Neural cell (in vitro differentiated cells): ENCODE data around the gene PPP2R5E. TPM values are rescaled to one million over a fixed set of nuclear protein-coding genes. Genes with fewer than 3 reads are reported as not detected.

Source experiments
- H2AFZ ChIP-seq: fragments of 200-600, 300-800 bp; sonication (generic), shearing (Covaris generic); 2 replicates; pipeline ENCODE4 v1.6.0; 2014; ENCODE audit warnings: low read depth, mild to moderate bottlenecking, antibody characterized with exemption, low read length, moderate library complexity
- H3F3A ChIP-seq: fragments of 200-600 bp; shearing (Covaris generic); 2 replicates; pipeline ENCODE4 v1.6.1; 2016; ENCODE audit warnings: mild to moderate bottlenecking, moderate library complexity, mixed read lengths, antibody characterized with exemption, low read length; ENCODE audit not compliant: insufficient read depth, poor library complexity, severe bottlenecking
- H3K27ac ChIP-seq: fragments of 200-600, 300-800 bp; sonication (generic), shearing (Covaris generic); 2 replicates; pipeline ENCODE4 v1.5.1; 2014; ENCODE audit warnings: mild to moderate bottlenecking, low read length, moderate library complexity
- H3K27me3 ChIP-seq: fragments of 300-800, 200-600 bp; sonication (generic), shearing (Covaris generic); 2 replicates; pipeline ENCODE4 v1.6.0; 2014; ENCODE audit warnings: mild to moderate bottlenecking, low read depth, low read length, moderate library complexity; ENCODE audit not compliant: insufficient read depth
- H3K36me3 ChIP-seq: fragments of 300-800, 200-600 bp; sonication (generic), shearing (Covaris generic); 2 replicates; pipeline ENCODE4 v1.5.1; 2014; ENCODE audit warnings: mild to moderate bottlenecking, antibody characterized with exemption, low read length, moderate library complexity; ENCODE audit not compliant: insufficient read depth
- H3K4me2 ChIP-seq: fragments of 300-800, 200-600 bp; sonication (generic), shearing (Covaris generic); 2 replicates; pipeline ENCODE4 v1.6.0; 2014; ENCODE audit warnings: mild to moderate bottlenecking, low read length
- H3K4me3 ChIP-seq: fragments of 300-800, 200-600 bp; sonication (generic), shearing (Covaris generic); 2 replicates; pipeline ENCODE4 v1.5.1; 2014; ENCODE audit warnings: mild to moderate bottlenecking, low read length, moderate library complexity
- H3K79me2 ChIP-seq: fragments of 200-600 bp; shearing (Covaris generic); replicated peaks from 2 replicates; pipeline ENCODE4 v1.6.0; 2014; ENCODE audit warnings: mild to moderate bottlenecking, low read length, moderate library complexity; ENCODE audit not compliant: insufficient read depth
- H3K9ac ChIP-seq: fragments of 300-800, 200-600 bp; sonication (generic), shearing (Covaris generic); 2 replicates; pipeline ENCODE4 v1.6.1; 2016; ENCODE audit warnings: mild to moderate bottlenecking, low read length, mixed read lengths
- H3K9me2 ChIP-seq: fragments of 200-600 bp; shearing (Covaris generic); 2 replicates; pipeline ENCODE4 v1.6.1; 2016; ENCODE audit warnings: mild to moderate bottlenecking, low read length, mixed read lengths; ENCODE audit not compliant: insufficient read depth
- H3K9me3 ChIP-seq: fragments of 200-600, 300-800 bp; sonication (generic), shearing (Covaris generic); 2 replicates; pipeline ENCODE4 v1.6.1; 2016; ENCODE audit warnings: mild to moderate bottlenecking, mixed run types, low read length, moderate library complexity, mixed read lengths
- H4K20me1 ChIP-seq: fragments of 200-600 bp; shearing (Covaris generic); 2 replicates; pipeline ENCODE4 v1.6.1; 2016; ENCODE audit warnings: mild to moderate bottlenecking, mixed run types; ENCODE audit not compliant: insufficient read depth
- EZH2 ChIP-seq: fragments of 200-600, 300-800 bp; shearing (Covaris generic), sonication (generic); IDR thresholded peaks from 2 replicates; pipeline ENCODE4 v1.6.1; 2014; ENCODE audit warnings: antibody characterized with exemption, low read length, borderline replicate concordance, mild to moderate bottlenecking; ENCODE audit not compliant: insufficient read depth, poor library complexity, severe bottlenecking
- MXI1 ChIP-seq: fragments of 450-650 bp; conservative IDR thresholded peaks from 2 replicates; pipeline ENCODE4 v1.6.1; 2014; ENCODE audit warnings: antibody characterized with exemption, mild to moderate bottlenecking; ENCODE audit not compliant: poor library complexity, severe bottlenecking
- RAD21 ChIP-seq: fragments of 450-650 bp; conservative IDR thresholded peaks from 2 replicates; pipeline ENCODE4 v1.6.1; 2014; ENCODE audit warnings: antibody characterized with exemption, mild to moderate bottlenecking, moderate library complexity
- SMC3 ChIP-seq: fragments of 450-650 bp; conservative IDR thresholded peaks from 2 replicates; pipeline ENCODE4 v1.6.1; 2014; ENCODE audit warnings: antibody characterized with exemption, mild to moderate bottlenecking, moderate library complexity; ENCODE audit not compliant: poor library complexity
- TAF1 ChIP-seq: IDR thresholded peaks from 2 replicates; pipeline ENCODE4 v1.6.1; 2012; ENCODE audit warnings: low read depth
- polyA plus RNA-seq: library from polyadenylated mRNA; depleted of rRNA; stranded (reverse); fragments of >200 nt; gene quantifications from 2 replicates; pipeline ENCODE4 v1.2.3, GENCODE V29; 2014
- TF ChIP-seq, protein P1 (sequence below): IDR thresholded peaks from 2 replicates; pipeline ENCODE4 v1.6.1; 2012; ENCODE audit warnings: borderline replicate concordance
- TF ChIP-seq, protein P2 (sequence below): fragments of 450-650 bp; IDR thresholded peaks from 2 replicates; pipeline ENCODE4 v1.5.1; 2014; ENCODE audit warnings: antibody characterized with exemption, mild to moderate bottlenecking, moderate library complexity; ENCODE audit not compliant: poor library complexity, severe bottlenecking

The PPP2R5E gene
- polyA plus RNA-seq, 1 donor from 2014 or later = 26.7 TPM

DNA sequence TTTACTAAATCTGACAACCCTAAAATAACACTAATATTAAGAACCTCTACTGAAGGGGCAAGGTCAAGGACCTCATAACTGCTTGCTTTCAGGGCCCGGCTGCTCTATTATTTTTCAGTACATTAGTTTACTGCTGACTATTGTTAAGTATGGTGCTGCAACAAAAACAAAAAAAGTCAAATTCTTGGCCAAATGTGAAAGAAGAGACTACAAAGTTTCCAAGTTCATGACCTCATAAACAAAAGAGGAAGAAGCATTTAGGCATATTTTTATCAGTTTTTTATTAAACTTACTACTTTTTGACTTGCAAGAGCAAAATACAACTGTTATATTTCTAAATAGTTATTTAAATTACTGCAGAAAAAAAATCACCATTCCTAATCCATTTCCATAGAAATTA lies 114.7 kb downstream of the PPP2R5E start:
- Histone ChIP-seq H4K20me1 (peaks cover 3% of the 10 kb centered on the region), H3K27me3 (no peaks in the 10 kb centered on the region), H3K9ac (no peak overlapping the region), H3K9me3 (no peaks in the 10 kb centered on the region), H3K36me3 (no peaks in the 10 kb centered on the region), H3K9me2 (no peaks in the 10 kb centered on the region), H3K27ac (no peak overlapping the region), H3K4me2 (no peak overlapping the region), H2AFZ (no peak overlapping the region), H3K79me2 (peaks cover 32% of the 10 kb centered on the region), H3F3A (no peaks in the 10 kb centered on the region), H3K4me3 (no peak overlapping the region)
- TF ChIP-seq EZH2 = no peak
- TF ChIP-seq, protein P1, sequence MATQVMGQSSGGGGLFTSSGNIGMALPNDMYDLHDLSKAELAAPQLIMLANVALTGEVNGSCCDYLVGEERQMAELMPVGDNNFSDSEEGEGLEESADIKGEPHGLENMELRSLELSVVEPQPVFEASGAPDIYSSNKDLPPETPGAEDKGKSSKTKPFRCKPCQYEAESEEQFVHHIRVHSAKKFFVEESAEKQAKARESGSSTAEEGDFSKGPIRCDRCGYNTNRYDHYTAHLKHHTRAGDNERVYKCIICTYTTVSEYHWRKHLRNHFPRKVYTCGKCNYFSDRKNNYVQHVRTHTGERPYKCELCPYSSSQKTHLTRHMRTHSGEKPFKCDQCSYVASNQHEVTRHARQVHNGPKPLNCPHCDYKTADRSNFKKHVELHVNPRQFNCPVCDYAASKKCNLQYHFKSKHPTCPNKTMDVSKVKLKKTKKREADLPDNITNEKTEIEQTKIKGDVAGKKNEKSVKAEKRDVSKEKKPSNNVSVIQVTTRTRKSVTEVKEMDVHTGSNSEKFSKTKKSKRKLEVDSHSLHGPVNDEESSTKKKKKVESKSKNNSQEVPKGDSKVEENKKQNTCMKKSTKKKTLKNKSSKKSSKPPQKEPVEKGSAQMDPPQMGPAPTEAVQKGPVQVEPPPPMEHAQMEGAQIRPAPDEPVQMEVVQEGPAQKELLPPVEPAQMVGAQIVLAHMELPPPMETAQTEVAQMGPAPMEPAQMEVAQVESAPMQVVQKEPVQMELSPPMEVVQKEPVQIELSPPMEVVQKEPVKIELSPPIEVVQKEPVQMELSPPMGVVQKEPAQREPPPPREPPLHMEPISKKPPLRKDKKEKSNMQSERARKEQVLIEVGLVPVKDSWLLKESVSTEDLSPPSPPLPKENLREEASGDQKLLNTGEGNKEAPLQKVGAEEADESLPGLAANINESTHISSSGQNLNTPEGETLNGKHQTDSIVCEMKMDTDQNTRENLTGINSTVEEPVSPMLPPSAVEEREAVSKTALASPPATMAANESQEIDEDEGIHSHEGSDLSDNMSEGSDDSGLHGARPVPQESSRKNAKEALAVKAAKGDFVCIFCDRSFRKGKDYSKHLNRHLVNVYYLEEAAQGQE = no peak

DNA sequence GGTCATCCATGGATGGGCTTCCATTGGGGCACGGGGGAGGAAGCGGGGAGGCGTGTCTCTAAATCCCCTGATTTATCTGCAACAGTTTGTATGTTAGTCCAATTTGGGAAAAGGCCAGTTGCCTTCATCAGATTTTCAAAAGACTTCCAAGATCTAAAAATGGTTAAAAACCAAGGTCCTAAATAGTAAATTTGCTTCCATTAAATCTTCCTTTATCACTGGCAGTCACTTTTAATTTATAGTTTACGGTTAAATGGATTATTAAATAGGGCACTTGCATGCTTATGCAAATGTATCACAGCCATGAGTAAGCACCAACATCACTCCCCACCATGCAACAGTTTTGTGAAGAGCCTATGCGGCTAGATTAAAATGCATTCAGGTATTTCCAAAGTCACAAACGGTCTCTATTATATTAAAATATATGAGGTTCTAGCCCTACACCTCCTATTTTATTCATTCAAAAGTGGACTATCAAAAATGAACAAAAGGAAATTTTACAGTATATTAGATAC lies 116.3 kb downstream of the PPP2R5E start:
- H4K20me1 ChIP-seq = peaks cover 3% of the 10 kb centered on the region

More for the DNA sequence above, 116.3 kb downstream of the PPP2R5E start:
- no peak overlapping the region for H2AFZ ChIP-seq
- H3K9me2 ChIP-seq = no peaks in the 10 kb centered on the region
- H3K27me3 ChIP-seq = no peaks in the 10 kb centered on the region
- TF ChIP-seq SMC3 (no peak), TAF1 (no peak), RAD21 (no peak), MXI1 (no peak)
- TF ChIP-seq, protein P1 = no peak
- TF ChIP-seq, protein P2, sequence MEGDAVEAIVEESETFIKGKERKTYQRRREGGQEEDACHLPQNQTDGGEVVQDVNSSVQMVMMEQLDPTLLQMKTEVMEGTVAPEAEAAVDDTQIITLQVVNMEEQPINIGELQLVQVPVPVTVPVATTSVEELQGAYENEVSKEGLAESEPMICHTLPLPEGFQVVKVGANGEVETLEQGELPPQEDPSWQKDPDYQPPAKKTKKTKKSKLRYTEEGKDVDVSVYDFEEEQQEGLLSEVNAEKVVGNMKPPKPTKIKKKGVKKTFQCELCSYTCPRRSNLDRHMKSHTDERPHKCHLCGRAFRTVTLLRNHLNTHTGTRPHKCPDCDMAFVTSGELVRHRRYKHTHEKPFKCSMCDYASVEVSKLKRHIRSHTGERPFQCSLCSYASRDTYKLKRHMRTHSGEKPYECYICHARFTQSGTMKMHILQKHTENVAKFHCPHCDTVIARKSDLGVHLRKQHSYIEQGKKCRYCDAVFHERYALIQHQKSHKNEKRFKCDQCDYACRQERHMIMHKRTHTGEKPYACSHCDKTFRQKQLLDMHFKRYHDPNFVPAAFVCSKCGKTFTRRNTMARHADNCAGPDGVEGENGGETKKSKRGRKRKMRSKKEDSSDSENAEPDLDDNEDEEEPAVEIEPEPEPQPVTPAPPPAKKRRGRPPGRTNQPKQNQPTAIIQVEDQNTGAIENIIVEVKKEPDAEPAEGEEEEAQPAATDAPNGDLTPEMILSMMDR = no peak
- no peaks in the 10 kb centered on the region for H3K36me3 ChIP-seq
- no peak overlapping the region for H3K4me2 ChIP-seq
- H3K9ac ChIP-seq = no peak overlapping the region
- H3F3A ChIP-seq = no peaks in the 10 kb centered on the region
- H3K9me3 ChIP-seq = no peaks in the 10 kb centered on the region
- H3K79me2 ChIP-seq = peaks cover 25% of the 10 kb centered on the region
- H3K4me3 ChIP-seq = no peak overlapping the region
- H3K27ac ChIP-seq = no peak overlapping the region
